DMS114 treated with DMSO at 0.1 percent for 48 hours (cell line): ENCODE measurements around the gene COL24A1.
A peak's percentile ranks its signal among the peaks of the same experiment; 100 is the strongest.
"Not testable (repeated sequence)": the region's sequence is repeated elsewhere in the genome, so short reads cannot be mapped to it uniquely, and the experiment has no call there.

Experiments used
- DNase-seq: peaks from one replicate; lab custom pipeline; 2025; ENCODE audit not compliant: unreplicated experiment; lab: John Stamatoyannopoulos, UW

COL24A1 gene

DNA sequence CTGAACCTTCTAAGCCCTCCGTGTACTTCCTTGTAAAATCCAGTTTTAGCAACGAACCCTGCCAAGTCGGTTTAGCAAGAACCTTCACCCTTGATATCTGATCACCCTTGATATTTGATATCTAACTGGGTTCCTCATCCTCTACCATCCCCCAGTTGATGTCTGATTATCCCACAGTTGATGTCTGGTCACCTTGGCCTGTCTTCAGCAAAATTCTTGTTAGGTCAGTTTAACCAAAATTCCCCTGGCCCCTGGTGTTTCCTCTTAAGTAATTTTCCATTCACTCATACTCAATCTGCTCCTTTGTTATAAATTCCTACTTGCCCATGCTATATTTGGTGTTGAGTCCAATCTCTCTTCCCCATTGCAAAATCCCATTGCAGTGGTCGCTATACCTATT lies 333.9 kb downstream of the COL24A1 start:
- no peak for DNase-seq

DNA sequence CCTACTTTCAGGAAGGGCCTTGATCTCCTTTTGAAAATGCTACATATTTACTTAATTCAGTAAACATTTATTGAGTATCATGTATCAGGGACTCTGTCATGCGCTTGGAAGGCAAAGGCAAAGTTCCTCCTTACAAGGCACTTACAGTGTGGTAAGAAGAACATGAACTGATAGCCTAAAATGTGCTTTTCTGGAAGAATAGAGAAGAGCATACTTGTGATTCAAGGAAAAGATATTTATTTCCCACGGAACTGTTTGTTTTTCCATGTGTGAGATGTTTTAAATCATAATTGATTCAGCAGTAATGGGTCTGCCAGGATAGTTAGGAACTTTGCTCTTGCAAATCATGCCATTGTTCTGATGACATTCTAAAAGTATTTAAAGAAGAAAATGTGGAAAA lies 338.2 kb downstream of the COL24A1 start:
- no peak for DNase-seq

DNA sequence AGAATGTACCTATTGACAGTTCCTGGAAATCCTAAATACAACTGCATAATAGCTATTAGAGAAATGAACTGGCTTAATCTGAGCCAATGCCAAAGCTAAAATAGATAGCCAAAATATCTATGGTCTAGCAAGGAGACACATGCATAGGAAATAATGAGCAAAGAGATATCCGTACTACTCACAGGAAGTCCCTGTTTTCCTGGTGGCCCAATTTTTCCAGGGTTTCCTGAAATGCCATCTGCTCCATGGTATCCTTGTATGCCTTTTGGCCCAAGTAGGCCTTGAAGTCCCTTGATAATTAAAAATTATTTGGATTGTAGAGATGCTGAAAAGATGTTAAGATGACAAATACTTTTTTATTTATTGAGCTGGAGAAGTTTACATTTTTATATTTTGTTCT lies 340.0 kb downstream of the COL24A1 start:
- DNase-seq, result no peak

DNA sequence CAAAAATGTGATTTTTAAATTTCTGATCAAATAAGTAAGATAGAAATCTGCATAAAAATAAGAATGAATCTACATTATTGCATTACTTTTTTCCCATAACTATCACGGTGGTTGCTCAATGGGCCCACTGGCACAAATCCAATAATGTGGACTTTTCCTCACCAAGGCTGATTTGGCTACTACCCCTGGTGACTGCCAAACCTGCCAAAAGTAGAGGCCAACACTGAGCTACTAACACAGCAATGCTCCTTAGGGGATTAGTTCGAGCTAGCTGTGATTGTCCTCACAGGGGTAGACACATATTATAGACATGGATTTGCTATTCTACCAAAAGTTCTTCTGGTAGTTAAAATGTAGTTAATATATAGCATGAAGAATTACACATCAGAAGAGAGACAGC lies 340.7 kb downstream of the COL24A1 start:
- DNase-seq, result no peak

DNA sequence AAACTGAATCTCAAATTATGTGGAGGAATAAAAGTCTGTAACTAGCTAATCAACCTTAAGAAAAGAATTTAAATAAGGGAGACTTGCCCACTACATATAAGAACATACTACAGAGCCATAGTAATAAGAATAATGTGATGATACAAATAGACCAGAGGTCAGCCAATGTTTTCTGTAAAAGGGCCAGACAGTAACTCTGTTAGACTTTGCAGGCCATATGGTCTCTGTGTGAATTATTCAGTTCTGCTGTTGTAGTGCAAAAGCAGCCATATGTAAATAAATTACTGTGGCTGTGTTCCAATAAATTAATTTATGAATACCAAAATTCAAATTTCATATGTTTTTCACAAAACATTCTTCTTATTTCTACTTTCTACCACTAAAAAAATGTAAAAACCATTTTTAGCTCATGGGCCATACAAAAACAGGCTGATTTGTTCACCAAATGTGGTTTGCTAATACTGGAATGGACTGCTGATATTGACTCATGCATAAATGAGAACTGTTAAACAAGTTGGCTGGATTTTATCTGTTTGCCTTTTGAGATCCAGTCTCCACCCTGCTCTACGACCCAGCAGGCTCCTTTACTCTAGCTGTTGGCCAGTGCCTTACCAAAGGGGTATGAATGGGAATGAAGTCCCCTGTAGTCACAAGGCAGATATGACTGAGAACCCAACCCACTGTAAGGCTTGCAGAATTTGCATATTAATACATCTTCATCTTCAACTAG lies 350.2 kb downstream of the COL24A1 start:
- DNase-seq, result no peak

DNA sequence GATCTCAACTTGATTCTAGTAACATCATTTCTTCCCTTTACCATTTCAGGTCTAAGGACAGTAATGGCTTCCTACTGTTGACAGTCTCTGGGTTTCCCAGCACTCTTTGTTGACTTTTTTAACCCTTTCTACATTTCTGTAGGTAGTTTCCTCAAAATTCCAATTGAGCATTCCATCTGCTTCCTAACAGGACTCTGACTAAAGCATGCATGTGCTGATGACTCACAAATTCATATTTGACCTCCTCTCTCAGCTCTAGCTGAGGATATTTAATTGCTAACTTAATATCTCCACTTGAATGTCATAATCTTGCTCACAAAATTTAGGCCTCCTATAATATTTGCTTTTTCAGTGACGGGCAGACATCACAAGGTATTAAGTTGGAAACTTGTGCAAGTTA lies 355.1 kb downstream of the COL24A1 start:
- DNase-seq, result no peak

DNA sequence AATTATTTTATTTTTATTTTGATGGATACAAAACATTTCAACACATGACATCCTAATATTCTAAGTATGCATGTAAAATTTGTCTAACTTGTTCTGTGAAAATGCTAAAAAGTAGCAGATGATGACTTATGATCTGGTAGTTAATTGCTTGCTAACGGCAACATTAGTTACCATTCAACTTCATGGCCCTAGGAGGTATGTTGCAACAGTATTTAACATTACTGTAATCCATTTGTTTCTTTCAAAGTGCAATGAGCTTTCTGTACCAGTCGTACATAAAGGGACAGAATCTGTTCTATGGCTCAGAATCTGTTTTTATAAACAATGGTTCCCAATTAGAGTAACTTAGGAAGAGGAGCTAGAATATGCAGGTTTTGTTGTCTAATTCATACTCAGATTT lies 356.8 kb downstream of the COL24A1 start:
- no peak for DNase-seq

DNA sequence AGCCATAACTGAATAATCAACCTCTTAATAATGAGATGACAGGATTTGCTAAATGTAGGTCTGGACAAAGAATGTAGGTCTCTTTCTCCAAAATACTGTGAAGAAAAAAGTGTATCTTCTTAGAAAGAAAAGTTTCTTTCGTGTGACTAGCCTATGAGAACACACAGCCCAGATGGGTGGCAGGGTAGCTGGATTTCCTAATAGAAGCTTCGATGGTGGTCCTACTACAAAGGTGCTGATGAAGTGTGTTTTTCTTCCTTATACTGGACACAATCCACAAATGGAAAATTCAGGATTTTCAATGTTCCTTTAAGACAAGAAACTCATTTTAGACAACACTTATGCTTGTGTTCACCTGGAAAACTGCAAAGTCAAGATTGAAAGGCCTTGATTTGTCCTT lies 358.2 kb downstream of the COL24A1 start:
- DNase-seq, result no peak

DNA sequence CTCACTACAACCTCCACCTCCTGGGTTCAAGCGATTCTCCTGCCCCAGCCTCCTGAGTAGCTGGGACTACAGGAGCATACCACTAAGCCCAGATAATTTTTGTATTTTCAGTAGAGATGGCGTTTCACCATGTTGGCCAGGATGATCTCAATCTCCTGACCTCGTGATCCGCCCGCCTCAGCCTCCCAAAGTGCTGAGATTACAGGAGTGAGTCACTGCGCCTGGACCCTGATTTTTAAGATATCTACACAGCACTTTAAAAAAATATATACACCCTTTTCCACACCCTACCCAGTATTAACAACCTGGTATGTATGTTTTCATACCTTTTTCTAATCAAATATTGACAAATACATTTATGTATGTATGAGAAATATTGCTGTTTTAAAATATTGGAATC lies 379.6 kb downstream of the COL24A1 start:
- not testable (repeated sequence) for DNase-seq

DNA sequence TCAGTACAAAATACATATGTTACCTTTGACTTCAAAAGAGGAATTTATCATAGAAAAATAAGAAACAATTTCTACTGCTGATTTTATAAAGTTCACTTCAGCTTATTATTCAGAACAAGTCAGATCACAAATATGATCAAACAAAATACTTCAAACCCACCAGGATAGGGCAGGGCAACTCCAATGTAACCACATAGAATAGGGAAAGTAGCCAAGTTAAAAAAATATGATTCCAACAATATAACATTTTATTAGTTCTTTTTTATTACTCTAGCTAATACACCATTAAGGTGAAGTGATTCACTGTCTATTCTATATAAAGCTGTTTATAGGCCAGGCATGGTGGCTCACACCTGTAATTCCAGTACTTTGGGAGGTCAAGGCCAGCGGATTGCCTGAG lies 393.8 kb downstream of the COL24A1 start:
- no peak for DNase-seq

DNA sequence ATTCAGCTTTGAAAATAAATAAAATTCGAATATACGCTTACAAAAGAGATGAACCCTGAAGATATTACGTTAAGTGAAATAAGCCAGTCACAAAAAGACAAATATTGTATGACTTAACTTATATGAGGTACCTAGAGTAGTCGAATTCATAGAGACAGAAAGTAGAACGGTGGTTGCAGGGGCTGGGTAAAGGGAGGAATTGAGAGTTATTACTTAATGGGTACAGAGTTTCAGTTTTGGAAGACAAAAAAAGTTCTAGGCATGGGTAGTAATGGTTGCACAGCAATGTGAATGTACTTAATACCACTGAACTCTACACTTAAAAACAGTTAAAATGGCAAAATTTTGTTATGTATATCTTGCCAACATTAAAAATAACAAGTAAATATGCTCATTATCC lies 399.7 kb downstream of the COL24A1 start:
- no peak for DNase-seq

DNA sequence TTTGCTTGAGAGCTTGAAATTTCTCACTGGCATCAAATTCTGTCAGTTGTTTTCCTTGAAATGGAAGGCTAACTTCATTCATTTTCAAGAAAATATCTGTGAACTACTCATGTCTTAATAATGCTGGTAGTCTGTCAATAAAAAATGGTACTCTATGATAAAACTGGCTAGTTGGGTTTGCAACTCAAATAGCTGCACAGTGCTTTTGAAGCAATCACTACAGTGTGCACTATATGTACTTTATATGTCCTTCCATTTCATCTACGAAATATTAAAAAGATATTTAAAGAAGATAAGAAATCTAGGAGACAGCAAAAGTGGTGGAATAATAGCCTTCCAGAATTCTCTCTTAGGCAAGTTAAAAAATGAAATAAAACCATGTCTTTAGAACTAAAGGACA lies 408.5 kb downstream of the COL24A1 start:
- no peak for DNase-seq

DNA sequence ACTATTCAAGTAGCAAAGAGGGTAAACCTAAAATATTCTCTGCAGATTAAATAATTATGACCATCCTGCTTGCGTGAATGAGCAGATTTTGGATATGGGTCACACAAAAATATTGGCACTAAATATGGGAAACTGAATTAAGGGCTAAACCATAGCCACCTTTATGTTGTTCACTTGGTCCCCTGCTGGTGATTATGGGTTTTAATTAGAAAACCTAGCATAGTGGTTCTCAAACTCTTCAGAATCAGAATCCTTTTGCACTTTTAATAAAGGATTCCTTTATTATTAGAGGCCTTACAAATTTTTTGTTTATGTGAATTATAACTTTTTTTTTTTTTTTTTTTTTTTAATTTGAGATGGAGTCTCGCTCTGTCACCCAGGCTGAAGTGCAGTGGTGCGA lies 409.8 kb downstream of the COL24A1 start:
- DNase-seq, result no peak

DNA sequence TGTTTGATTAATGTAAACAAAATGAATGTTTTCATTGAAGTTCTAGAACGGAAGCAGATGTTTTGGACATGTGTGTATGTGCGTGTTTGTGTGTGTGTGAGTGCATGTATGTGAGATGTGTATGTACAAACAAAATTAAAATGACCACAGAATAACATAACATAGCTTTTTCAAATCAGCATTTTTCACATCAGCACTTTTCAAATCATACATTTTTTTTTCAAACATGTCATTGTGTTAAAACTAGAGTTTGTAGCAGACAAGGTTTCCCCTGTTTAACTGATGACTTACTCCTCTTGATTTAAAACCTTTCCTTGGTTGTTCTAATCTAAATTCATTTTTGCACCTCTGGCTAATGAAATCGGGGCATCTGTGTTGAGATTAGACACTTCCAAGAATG lies 412.8 kb downstream of the COL24A1 start:
- DNase-seq, result no peak

DNA sequence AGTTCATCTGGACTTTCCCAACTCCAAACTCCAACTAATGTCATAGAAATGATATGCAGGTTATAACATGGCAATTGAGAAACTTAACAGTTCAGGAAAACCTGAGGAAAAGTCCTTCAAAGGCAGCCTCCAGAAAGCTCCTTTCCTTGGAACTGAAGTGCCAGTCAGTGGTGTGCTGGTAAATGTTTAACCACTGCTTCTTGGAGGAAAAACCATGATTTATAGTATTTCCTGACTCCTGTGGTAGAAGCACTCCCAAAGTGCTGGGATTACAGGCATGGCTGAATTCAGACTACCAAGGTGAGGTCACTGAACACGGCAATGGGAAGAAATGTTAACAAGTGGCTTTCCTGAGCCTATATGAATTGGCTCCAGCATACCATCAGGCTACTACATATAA lies 421.6 kb downstream of the COL24A1 start:
- no peak for DNase-seq

DNA sequence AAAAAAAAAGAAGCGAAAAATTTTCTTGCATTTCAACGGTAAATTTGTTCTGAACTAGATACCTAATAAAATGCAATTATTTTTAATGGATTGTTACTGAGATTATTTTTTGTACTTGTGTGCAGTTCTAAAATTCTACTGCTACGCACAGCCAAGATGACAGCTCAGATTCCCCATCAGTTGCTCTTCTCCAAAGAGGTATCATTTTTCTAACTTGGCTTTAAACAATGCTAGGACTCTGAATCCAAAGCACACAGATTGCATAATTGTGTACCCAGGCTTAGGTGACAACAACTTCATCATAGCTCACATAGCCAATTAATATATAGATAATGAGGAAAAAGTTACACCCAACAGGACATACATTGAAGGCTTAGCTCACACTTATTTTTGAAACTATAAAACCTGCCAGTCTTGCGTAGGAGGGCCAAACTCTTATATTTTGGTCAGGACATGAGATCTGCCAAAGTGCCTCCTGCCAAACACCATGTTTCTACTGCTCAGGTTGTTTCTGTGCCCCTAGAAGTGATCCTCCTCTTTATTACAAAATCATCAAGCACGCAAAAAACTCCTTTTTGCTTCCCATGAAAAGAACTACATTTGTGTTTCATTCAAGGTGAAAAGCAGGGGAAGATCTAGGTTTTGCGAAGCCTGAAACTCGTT lies 437.8 kb downstream of the COL24A1 start:
- no peak for DNase-seq

DNA sequence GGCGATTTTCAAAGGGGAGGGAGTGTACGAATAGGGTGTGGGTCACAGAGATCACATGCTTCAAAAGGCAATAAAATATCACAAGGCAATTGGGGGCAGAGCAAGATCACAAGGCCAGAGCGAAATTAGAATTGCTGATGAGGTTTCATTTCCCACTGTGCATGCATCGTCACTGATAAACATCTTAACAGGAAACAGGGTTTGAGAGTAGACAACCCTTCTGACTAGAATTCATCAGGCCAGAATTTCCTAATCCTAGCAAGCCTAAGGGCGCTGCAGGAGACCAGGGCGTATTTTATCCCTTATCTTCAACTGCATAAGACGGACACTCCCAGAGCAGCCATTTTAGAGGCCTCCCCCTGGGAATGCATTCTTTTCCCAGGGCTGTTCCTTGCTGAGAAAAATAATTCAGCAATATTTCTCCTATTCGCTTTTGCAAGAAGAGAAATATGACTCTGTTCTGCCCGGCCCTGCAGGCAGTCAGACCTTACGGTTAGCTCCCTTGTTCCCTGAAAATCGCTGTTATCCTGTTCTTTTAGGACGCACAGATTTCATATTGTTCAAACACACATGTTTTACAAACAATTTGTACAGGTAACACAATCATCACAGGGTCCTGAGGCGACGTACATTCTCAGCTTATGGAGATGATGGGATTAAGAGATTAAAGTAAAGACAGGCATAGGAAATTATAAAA lies 442.0 kb downstream of the COL24A1 start:
- not testable (repeated sequence) for DNase-seq

DNA sequence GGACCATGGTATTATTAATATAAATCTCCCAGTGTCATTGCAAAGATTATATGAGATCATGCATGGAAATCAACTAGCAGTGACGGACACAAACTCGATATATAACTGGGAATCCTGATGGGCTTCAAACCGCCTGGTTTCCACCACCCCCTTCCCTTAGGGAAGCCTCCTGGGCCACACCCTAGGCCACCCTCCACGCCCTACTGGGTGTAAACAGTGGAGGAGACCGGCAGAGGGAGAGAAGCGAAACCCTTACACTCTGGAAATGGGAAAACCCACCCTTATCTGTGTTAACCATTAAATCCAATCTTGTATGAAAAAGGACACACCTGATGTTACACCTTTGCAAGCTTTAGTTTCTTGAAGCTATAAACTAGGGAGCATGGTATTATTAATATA lies 447.7 kb downstream of the COL24A1 start:
- no peak for DNase-seq

DNA sequence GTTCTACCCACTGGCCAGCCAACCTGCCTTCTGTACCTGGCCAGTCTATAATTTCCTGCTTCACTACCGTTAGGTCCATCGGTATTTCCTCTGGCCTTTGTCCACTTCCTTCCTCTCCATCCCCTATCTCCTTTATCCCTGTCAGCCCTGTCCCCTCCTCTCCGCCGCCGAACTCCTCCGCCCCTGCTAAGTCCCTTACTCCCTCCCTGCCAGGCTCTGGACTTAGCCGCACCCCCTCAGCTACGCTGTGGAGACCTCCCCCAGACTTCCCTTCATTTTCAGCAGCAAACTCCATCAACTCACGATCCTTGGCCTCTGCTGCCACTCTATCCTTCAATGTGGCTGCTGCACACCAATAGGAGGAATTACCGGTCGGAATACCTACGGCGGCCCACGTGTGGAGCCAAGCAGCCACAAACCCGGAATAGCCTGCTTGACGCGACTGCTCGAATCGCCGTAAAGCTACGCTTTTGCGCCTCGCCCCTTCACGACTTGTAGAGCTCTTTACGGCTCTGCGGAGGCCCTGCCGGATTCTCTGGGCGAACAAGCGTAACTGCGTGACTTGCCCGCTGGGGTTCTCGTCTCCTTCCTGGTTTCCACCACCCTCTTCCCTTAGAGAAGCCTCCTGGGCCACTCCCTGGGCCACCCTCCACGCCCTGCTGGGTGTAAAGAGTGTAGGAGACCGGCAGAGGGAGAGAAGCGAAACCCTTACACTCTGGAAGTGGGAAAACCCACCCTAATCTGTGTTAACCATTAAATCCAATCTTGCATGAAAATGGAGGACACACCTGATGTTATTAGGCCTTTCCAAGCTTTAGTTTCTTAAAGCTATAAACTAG lies 448.4 kb downstream of the COL24A1 start, which contains the start of gene ZNHIT6:
Gene ZNHIT6 (minus strand): TSS at position 444 of the 839 bp plus-strand sequence. CDS start 149 bp downstream, at position 295.
- peak; percentile 91 for DNase-seq

DNA sequence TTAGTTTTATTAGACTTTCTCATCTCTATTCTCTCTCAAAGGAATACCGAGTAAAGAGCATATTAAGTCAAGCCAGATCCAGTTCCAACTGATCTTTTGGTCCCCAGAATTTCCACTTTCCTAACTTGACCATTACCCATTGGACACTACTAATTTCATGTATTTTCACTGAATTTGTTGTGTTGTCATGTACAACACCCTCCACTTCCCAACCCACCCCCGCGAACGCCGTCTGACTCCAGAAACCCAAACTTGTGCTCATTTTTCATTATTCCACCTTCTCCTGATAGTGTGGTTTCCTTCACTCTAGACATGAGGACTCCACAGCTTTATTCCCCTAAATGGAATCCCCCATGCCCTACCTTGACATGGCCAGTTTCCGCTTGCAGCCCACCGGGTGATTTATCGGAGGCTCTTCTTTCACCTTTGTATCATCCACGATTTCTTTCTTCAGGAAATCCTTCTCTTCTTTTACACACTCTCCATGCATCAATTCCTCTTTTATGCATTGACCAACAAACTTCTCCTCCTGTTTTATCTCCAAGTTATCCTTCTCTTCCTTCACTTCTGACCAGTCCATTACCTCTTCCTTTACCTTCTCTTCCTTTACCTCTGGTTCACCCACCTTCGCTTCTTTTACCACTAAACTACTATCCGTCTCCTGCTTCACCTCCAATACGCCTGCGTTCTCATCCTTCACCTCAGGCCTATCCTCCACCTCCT lies 449.1 kb downstream of the COL24A1 start:
- DNase-seq, result no peak

DNA sequence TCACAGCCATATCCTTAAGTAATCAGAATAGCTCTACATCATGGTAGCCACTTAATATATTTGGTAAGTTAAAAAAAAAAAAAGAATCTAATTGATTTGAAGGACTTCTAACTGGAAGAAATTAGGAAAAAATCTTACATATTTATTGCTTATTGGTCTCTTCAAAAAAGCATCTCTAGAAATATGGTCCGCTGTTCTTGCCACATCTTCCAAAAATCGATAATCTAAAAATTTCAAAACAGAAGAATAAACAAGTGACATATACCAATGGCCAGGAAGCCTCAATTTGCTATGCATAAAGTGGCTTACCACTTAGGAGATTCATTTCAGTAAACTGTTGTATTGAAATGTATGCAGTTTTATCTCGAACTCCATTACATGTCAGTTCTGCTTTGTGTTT lies 450.6 kb downstream of the COL24A1 start:
- no peak for DNase-seq
